ENCODE results near the gene DUSP16.

The DUSP16 gene

GRCh38 chr12:12467688-12468261, 94.9 kb downstream of the DUSP16 start:
- DNase-seq (ENCODE audit: low read depth), result peak; percentile 19

- DNase-seq (ENCODE audit: low read depth), result no peak
These were observed 95.4 kb downstream of the DUSP16 start for GRCh38 chr12:12467264-12467663.

- no peak for DNase-seq (ENCODE audit: low read depth)
These were observed 96.5 kb downstream of the DUSP16 start for GRCh38 chr12:12466157-12466556.

- no peak for DNase-seq (ENCODE audit: low read depth)
These were observed 97.1 kb downstream of the DUSP16 start for GRCh38 chr12:12465522-12465921.

GRCh38 chr12:12461923-12462315, 100.7 kb downstream of the DUSP16 start:
- DNase-seq (ENCODE audit: low read depth), result no peak

GRCh38 chr12:12460935-12461922, 101.4 kb downstream of the DUSP16 start:
- no peak for DNase-seq (ENCODE audit: low read depth)

GRCh38 chr12:12456637-12457036, 106.0 kb downstream of the DUSP16 start:
- peak; percentile 88 for DNase-seq (ENCODE audit: low read depth)

GRCh38 chr12:12454315-12454714, 108.3 kb downstream of the DUSP16 start:
- DNase-seq (ENCODE audit: low read depth), result no peak

- no peak for DNase-seq (ENCODE audit: low read depth)
These were observed 109.0 kb downstream of the DUSP16 start for GRCh38 chr12:12453635-12454034.

- no peak for DNase-seq (ENCODE audit: low read depth)
These were observed 110.2 kb downstream of the DUSP16 start for GRCh38 chr12:12452326-12452902.

- no peak for DNase-seq (ENCODE audit: low read depth)
These were observed 111.6 kb downstream of the DUSP16 start for GRCh38 chr12:12451098-12451497.

- no peak for DNase-seq (ENCODE audit: low read depth)
These were observed 112.6 kb downstream of the DUSP16 start for GRCh38 chr12:12450043-12450471.

- DNase-seq (ENCODE audit: low read depth), result peak; percentile 80
These were observed 113.1 kb downstream of the DUSP16 start for GRCh38 chr12:12449533-12450025.

GRCh38 chr12:12447837-12448236, 114.8 kb downstream of the DUSP16 start:
- no peak for DNase-seq (ENCODE audit: low read depth)

- no peak for DNase-seq (ENCODE audit: low read depth)
These were observed 115.4 kb downstream of the DUSP16 start for GRCh38 chr12:12447236-12447635.

- no peak for DNase-seq (ENCODE audit: low read depth)
These were observed 115.9 kb downstream of the DUSP16 start for GRCh38 chr12:12446786-12447185.

GRCh38 chr12:12445882-12446181, 116.8 kb downstream of the DUSP16 start:
- no peak for DNase-seq (ENCODE audit: low read depth)

- DNase-seq (ENCODE audit: low read depth), result no peak
These were observed 117.3 kb downstream of the DUSP16 start for GRCh38 chr12:12445165-12445881.

GRCh38 chr12:12443431-12443878, 119.2 kb downstream of the DUSP16 start:
- no peak for DNase-seq (ENCODE audit: low read depth)

- DNase-seq (ENCODE audit: low read depth), result peak; percentile 89
These were observed 120.1 kb downstream of the DUSP16 start for GRCh38 chr12:12442548-12443071.

GRCh38 chr12:12441843-12442461, 120.7 kb downstream of the DUSP16 start:
- DNase-seq (ENCODE audit: low read depth), result peak; percentile 58

- DNase-seq (ENCODE audit: low read depth), result no peak
These were observed 121.2 kb downstream of the DUSP16 start for GRCh38 chr12:12441429-12441807.

Measured in iris pigment epithelial cell (primary cell).